NCI-H1092 treated with DMSO at 0.1 percent for 48 hours (cell line): ENCODE results near the gene MEAF6.
"Not testable (repeated sequence)": the region's sequence is repeated elsewhere in the genome, so short reads cannot be mapped to it uniquely, and the experiment has no call there.

Experiments used
- DNase-seq: peaks from one replicate; lab custom pipeline; 2025; lab: John Stamatoyannopoulos, UW

Gene MEAF6

DNA sequence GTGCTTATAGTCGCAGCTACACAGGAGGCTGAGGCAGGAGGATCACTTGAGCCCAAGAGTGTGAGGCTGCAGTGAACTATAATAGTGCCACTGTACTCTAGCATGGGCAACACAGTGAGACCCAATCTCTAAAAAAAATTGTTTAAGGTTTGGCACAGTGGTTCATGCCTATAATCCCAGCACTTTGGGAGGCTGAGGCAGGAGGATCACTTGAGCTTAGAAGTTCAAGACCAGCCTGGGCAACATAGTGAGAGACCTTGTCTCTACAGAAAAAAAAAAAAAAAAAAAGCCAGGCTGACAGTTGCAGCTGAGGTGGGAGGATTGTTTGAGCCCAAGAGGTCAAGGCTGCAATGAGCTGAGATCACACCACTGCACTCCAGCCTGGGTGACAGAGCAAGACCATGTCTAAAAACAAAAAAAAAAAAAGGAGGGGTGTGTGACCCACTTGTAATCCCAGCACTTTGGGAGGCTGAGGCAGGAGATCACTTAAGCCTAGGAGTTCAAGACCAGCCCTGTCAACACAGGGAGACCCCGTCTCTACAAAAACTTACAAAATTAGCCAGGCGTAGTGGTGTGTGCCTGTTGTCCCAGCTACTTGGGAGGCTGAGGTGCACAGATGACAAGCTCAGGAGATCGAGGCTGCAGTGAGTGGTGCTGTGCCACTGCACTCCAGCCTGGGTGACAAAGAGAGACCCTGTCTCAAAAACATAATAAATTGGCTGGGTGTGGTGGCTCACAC is 18.0 kb upstream of the MEAF6 start:
- not testable (repeated sequence) for DNase-seq

DNA sequence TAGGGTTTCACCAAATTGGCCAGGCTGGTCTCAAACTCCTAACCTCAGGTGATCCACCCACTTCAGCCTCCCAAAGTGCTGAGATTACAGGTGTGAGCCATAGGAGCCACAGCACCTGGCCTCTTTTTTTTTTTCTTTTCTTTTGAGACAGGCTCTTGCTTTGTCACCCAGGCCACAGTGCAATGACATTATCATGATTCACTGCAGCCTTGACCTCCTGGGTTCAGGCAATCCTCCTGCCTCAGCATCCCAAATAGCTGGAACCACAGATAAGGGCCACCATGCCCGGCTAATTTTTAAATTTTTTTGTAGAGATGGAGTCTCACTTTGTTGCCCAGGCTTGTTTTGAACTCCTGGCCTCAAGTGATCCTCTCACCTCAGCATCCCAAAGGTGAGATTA is 15.3 kb upstream of the MEAF6 start:
- not testable (repeated sequence) for DNase-seq

DNA sequence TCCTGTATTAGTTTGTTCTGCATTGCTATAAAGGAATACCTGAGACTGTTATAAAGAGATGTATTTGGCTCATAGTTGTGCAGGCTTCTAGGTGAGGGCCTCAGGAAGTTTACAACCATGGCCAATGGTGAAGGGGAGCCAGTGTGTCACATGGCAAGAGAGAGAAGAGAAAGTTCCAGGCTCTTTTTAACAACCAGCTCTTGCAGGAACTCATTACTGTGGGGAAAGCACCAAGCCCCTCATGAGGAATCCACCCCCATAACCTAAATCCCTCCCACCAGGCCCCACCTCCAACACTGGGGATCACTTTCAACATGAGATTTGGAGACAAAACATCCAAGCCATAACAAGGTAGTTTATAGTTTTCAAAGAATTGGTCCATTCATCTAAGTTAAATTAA is 5.0 kb upstream of the MEAF6 start:
- no peak for DNase-seq

DNA sequence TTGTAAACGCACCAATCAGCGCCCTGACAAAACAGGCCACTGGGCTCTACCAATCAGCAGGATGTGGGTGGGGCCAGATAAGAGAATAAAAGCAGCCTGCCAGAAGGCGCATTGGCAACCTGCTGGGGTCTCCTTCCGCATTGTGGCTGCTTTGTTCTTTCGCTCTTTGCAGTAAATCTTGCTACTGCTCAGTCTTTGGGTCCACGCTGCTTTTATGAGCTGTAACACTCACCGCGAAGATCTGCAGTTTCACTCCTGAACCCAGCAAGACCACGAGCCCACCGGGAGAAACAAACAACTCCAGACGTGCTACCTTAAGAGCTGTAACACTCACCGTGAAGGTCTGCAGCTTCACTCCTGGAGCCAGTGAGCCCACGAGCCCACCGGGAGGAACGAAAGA is 4.4 kb upstream of the MEAF6 start:
- not testable (repeated sequence) for DNase-seq

DNA sequence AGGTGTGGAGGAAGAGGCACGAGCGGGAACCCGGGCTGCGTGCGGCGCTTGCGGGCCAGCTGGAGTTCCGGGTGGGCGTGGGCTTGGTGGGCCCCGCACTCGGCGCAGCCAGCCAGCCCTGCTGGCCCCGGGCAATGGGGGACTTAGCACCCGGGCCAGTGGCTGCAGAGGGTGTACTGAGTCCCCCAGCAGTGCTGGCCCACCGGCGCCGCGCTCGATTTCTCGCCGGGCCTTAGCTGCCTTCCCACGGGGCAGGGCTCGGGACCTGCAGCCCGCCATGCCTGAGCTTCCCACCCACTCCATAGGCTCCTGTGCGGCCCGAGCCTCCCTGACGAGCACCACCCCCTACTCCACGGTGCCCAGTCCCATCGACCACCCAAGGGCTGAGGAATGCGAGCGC is 3.7 kb upstream of the MEAF6 start:
- DNase-seq, result not testable (repeated sequence)

DNA sequence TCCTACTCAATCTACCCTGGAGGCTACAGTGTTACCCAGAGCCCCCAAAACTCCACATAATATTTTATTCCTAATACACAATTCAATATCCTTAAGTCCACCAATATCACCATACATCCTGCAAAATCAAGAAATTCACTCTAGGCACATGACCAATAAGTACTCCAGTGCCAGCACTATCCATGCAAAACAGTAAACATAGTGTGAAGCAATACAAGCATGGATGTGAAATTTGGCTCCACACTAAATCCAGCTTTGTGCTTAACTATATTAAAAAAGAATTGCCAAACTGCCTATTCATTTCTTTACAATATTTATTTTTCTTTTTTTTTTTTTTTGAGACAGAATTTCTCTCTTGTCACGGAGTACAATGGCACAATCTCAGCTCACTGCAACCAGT is 3.0 kb upstream of the MEAF6 start:
- no peak for DNase-seq

DNA sequence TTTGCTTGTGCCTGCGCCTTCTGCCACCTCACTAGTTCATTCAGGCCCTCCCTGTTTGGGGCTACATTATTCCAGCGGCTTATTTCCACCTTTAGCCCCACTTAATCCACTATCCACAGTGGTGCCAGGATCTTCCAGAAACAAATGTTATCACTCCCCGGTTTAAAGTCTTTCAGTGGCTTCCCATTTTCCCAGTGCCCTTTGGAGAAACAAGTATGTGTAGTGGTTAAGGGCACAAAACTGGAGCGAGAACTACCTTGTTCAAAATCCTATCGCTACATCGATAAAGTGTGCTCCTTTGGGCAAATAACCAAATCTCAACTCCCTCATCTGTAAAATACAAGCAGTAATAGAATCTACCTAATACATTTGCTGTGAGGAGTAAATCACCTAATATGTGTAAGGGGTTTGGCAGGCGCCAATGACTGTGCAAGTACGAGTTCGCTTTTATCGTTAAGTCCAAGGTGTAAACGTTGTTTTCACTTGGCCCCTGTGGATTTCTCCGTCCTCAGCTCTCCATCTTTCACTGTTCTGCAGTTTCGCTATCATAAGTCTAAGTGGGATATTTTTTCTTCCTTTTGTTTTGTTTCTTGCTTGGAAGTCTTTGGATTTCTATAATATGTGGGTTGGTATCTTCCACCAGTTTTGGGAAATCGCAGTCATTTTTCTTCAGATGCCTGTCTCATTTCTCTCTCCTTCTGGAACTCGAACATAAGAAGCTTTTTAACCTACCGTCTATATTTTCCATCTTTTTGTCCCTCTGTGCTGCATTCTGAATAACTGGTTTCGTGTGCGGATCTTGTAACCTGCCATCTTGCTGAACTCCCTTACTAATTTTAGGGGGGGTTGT is 844 bp upstream of the MEAF6 start:
- no peak for DNase-seq

DNA sequence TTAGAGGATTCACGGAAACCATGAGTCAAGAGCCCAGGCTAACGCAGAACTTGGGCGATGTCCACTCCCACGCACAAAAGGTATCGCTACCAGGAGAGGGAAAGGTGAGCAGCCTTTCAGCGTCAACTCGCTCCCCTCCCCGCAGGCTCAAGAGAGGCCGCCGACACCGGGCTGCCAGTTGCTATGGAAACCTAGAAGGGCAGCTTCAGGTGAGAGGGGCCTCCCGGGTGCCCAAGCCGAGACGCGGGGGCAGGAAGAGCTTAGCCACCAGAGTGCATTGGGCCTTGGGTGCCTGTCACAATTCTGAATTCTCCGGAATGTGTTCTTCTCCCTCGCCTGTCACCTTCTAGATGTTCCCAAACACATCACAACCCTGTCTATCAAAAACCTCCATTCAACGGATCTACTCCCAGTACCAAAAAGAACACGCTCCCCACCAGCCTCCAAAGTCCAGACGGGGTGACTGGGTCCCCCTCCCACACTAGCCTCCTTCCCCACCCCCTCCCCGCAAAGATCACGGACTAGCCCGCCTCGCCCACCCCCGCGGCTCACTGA is 694 bp downstream of the MEAF6 start:
- peak; percentile 68 for DNase-seq

DNA sequence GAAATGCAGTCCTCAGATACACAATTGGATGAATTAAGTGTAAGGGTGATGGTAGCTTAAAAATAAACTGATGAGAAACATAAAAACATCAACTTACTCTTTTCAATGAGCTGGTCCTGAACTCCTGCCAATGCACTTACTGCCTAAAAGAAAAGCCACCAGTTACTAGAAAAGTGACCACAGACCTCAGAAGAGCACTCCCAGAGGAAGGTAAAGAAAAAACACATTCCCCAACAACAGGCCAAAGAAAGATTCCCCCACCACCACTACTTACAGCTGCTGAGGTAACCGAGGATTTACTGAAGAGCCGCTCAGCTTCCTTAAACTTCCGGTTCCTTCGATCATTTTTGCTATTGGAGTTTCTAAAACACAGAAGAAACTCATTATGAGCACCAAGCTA is 5.4 kb downstream of the MEAF6 start:
- no peak for DNase-seq

DNA sequence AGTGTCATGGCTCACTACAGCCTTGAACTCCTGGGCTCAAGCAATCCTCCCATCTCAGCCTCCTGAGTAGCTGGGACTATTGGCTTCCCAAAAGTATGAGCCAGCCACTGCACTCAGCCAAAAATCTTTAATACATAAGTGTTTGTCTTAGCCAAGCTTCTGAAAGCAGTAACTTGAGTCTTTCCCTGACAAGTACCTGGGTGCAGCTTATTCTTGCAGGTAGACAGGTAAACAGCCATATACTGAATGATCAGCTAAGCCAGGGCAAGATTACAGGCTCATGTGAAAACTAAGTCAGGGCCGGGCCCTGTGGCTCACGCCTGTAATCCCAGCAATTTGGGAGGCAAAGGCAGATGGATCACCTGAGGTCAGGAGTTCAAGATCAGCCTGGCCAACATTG is 7.8 kb downstream of the MEAF6 start:
- DNase-seq, result no peak

DNA sequence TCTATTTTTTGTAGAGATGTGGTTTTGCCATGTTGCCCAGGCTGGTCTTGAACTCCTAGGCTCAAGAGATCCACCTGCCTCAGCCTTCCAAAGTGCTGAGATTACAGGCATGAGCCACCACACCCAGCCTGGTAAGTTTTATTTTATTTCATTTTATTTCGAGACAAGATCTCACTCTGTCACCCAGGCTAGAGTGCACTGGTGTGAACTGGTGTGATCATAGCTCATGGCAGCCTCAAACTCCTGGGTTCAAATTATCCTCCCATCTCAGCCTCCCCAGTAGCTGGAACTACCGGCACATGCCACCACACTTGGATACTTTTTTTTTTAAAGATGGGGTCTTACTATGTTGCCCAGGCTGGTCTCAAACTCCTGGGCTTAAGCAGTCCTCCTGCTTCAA is 11.8 kb downstream of the MEAF6 start:
- DNase-seq, result not testable (repeated sequence)

DNA sequence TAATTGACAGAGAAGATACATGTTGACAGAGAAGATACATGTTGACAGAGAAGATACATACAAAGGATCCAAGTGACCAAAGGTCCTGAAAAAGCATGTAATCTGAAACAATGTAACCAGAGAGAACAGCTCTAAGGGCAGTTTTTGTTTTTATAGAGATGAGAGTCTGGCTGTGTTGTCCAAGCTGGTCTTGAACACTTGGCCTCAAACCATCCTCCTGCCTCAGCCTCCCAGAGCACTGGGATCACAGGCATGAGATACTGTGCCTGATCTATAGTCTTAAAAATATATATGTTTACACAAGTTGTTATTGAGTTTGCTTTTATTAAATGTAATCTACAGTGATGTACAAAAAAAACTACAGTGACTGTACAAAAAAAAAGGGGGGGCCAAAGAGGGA is 12.5 kb downstream of the MEAF6 start:
- no peak for DNase-seq

DNA sequence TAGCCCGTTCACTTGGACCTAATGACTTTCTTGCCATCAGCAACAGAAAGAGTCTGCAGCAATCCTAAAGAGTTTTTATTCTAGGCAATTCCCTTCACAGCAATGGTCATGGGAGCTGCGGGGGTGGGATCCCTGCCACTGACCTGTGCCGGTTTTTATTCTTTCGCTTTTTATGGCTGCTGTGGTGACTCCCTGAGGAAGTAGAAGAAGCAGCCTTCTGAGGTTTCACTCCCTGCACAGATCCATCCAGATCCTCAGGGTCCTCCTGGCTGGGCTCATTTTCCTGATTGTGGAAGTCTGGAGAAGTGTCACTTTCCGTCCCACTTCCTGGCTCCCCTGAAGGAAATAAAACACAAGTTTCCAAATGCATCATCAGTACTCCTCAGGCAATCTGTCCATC is 12.9 kb downstream of the MEAF6 start:
- no peak for DNase-seq

DNA sequence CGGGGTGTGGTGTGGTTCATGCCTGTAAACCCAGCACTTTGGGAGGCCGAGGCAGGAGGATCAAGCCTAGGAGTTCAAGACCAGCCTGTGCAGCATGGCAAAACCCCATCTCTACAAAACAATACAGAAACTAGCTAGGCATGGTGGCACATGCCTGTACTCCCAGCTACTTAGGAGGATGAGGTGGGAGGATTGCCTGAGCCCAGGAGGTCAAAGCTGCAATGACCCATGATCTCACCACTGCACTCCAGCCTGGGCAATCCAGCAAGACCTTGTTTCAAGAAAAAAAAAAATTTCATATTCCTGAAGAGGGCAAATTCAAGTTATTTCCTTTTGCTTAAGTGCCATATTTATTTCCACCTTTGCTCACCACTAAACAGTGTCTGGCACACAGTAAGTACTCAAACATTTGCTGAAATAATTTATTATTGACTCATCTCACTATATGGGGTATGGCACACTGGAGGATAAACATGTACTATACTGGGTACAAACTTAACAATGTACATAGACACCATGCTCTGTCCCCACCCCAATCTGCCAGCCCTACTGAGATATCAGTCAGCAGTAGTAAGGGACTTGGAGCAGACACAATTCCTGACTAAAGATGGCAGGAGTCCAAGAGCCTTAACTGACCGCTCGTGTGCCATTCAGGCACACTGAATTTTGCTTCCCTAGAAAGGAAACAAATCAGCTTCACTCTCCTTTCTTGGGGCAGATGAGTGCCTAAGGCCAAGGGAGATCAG is 15.5 kb downstream of the MEAF6 start:
- peak; percentile 85 for DNase-seq

DNA sequence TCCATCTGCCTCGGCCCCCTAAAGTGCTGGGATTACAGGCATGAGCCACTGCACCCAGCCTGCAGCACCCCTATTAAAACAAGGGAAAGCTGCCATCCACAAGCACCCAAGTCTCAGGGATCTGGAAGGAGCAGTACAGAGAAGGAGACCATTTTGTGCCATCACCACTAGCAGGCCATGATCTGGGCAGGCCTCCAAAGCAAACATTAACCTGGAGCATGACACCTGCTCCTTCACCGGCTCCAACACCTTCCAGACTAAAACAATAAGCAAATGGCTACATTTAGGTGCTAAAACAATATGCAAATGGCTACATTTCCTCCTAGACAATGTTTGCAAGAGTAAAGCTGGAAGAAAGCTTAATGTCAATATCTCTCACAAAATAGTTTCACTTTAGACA is 16.7 kb downstream of the MEAF6 start:
- DNase-seq, result peak; percentile 94

DNA sequence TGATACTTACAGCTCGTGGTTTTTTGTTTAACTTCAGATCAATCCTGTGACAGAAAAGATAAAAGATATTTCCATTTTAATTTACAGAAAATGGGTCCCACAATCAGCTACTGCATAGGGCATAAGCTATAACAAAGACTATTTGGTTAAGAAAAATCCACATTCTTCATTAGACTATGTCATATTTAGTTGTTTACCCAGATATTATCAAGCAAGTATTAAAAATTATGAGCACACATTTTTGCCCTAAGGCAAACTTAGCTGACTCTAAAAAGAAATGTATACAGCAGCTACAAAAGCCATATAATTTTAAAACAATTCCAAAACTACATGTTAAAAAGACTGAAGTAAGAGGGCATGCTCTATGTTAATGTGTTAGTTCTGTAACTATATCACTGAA is 18.7 kb downstream of the MEAF6 start:
- no peak for DNase-seq

DNA sequence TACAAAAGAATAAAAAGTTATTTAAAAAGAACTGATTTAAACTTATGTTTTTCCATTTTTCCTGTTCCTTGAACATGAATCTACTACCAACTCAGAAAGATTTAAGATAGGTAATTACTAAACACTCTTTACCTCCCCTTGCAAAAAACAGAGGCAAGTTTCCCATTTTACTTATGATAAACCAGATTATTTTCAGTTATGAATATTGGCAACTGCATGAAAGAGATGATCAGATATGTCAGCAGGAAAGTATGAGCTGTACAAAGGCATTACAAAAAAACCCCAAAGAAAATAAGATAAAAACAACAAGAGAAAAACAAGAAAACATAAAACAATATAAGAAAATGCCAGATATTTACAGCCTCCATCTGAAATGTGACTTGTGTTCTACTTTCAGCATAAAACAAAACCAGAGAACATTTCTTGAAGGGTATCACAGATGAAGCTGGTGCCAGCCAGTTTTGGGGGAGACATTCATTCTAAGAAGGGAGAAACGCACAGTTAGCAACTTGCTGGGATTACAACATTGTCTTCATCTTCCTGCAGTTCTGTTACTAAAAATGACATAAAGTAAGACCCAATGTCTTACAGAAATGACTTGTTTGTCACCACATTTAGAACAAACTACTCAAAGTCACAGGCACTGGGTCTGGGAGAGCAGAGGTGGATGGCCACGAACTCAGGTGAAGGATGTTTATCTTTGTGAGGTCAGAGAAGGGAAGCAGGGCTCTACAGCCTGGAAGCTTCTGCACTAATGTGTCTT is 21.0 kb downstream of the MEAF6 start:
- DNase-seq, result no peak

DNA sequence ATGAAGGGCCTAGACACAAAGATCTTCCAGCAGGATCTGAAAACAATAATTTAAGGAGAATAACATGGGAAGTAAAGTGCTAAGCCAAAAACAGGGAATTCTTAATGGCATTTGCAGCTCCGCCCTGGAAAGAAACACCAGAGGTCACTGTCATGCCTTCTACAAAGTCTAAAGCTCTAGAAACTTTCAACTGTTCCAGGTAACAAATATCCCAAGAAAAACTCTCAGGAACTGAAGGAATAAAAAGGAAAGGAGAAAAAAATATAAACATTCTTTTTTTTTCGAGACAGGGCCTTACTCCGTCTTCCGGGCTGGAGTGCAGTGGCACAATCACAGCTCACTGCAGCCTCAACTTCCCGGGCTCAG is 27.0 kb downstream of the MEAF6 start:
- no peak for DNase-seq

DNA sequence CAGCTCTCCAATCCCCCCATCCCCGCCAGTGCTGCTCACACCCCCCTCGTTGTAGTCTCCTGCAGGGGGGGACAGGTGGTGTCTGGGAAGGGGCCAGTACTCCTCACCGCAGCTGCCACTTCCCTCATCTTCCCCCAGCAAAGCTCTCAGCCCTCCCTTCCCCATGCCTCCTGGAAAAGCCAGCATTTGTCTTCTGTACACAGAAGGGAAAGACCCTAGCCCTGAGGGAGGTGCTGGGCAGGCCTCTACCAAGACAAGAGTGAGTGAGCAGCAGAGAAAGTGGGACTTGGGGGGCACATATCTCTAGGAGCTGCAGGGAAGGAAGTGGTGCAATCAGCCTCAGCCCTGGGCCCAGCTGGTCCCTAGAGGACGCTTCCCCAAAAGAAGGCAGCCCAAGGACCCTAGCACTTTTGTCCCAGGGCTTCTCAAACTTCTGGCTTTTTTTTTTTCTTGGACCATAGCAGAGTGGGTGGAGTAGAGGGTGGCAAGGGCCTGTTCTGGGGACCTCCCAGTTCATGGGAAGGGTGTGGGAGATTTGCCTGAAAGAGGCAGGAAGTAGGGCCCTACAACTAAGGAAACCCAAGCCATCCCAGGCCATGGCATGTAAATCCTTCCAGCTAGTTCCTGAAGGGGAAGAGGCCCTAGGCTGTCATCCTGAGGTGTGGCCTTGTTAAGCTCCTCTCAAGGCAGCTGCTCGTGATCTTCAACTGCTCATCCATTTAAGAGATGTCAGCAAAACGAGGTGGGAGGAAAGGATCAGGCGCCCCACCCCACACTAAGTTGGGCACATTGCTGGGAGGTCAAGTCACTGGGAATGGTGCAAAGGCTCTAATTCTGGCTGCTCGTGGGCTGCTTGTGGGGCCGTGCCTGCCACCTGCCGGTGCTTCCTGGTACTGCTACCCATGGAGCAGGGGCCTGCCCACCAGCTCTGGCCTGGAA is 27.6 kb downstream of the MEAF6 start:
- DNase-seq, result peak; percentile 56

DNA sequence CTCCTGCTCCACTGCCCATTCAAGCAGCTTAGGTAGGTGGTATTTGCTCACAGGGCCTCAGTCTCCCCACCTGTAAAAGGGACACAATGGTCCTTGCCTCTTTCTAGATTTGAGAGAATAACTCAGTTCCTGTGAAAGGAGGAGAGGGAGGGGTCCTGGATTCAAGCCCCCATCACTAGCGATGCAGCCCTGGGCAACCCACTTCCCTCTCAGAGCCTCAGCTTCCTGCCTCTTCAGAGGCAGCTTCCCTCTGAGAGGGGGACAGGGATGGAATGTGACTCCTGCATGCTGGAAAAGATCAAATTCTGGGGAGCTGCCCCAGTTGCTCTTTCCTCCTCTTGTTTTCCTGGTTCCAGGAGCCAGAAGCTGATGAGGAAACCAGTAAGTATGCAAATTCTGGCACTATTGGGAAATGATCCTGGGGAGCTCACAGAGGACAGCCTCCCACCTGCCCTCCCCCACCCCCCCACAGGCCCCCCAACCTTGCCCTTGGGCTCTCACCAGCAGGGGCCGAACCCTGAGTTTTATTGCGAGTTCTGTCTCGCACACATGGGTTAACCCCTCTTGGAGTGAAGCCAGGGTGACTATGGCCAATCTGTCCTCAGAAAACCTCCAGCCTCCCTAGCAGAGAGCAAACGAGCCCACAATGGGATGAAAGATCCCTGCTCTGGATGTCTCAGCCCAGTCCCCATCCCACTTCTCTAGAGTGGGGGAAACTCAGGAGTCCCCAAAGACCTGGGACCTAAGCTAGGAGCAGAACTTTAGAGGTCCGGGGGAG is 28.5 kb downstream of the MEAF6 start:
- DNase-seq, result no peak
